ENCODE measurements around the gene HIP1R.

Gene HIP1R

GRCh38 chr12:122834104-122834920 lies 945 bp upstream of the HIP1R start:
- peak; percentile 54 for DNase-seq (ENCODE audit: low spot score)

DNA sequence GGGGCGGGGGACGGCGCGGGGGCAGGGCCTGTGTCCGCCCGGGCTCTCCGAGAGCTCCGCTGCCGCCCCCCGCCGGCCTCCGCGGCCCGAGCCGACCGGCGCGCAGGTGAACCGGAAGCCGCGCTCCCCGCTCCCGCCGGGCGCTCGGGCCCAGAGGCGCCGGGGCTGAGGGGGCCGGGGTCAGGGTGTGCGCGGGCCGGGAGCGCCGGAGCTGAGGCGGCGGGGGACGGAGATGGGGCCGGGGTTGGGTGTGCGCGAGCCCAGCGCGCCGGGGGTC lies 431 bp downstream of the HIP1R start:
- DNase-seq (ENCODE audit: low spot score), result no peak

DNA sequence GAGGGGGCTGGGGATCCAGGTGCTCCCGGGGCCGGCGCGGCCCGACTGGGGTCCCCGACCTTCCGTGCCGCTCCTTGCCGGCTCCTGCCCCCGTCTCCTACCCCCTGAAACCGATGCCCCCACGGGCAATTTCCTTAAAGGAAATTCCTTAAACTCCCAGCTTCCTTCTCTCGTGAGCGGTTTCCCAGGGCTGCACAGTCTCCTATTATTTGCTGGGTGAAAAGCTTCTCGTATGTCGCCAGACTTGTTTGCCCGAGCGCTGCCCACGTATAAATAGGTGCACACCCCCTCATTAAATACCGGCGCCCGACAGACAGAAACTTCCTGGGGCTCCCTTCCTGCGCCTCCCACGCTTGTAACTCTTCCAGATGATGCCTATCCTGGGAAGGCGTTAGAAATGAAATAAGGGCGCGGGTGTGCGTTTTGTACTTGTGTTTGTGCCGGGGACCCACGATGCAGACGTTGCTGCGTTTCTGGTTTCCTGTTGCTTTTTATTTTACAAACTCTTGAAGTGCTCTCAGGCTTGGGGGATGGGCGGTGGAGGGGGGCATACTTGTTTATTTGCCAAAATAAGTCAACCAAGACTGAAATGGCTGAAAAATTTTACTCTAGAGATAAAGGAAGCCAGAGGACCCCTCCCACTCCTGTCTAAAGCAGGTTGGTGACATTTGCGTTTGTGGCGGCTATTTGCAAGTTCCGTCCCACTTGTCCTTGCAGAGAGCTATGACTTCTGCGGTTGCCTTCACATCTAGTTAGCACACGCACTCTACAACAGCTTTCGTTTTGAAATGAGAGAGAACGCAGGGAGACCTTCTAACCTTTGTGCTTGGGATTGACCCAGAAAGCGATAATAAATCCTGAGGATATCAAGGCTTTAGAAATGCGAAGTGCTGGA lies 1.0 kb downstream of the HIP1R start:
- DNase-seq (ENCODE audit: low spot score), result no peak

GRCh38 chr12:122837306-122838265 lies 2.3 kb downstream of the HIP1R start:
- no peak for DNase-seq (ENCODE audit: low spot score)

DNA sequence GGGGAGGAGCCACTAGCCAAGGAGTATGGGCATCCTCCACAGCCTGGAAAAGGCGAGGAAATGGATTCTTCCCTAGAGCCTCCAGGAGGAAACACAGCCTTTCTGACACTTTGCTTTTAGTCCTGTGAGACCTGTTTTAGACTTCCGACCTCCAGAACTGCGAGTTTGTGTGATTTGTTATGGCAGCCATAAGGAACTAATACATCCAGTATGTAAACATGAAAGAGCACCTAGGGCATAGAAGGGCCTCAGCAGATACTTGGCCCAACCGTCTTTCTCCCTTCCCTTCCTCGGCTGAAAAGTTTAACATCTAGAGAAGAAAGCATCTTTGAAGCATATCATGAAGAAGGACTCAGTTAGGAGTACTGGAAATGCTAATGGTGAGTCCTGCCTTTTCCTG lies 3.6 kb downstream of the HIP1R start:
- no peak for DNase-seq (ENCODE audit: low spot score)

- no peak for DNase-seq (ENCODE audit: low spot score)
Observed at GRCh38 chr12:122839907-122840554, 4.8 kb downstream of the HIP1R start.

- DNase-seq (ENCODE audit: low spot score), result no peak
Observed at GRCh38 chr12:122840580-122841513, 5.6 kb downstream of the HIP1R start.

DNA sequence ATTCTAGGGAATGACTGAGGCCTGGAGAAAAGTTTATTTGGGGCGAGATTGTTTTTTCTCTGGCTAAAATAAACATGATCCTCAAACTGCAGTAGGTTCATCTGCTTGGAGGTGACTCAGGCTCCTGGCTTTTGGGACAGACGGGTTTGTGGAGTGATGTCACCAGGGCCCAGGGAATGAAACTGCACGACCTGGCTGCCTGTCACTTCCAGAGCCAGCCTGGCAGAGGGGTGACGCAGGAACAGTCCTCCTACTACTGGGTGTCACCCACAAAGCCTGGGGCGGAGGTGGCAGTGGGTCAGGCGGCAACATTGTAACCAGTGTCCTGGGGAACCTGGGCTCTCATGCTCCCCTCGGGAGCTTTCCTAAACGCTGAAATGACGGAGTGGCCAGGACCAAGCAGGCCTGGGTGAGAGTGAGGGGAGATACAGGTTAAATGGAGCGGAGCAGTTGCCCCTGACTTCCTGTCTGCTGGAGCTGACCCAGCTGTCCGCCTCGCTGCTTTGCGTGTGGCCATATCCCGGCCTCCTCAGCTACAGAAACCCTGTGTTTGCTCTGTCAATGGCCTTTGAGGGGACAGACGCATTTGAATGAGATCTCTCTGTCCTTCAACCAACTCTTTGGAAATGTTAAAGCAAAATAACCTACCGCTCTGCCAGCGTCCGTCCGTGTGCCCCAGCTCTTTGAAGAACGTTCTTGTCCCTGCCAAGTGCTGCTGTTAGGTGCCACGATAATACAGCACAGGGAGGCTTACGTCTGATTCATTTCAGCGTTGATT lies 6.5 kb downstream of the HIP1R start:
- DNase-seq (ENCODE audit: low spot score), result peak; percentile 88

DNA sequence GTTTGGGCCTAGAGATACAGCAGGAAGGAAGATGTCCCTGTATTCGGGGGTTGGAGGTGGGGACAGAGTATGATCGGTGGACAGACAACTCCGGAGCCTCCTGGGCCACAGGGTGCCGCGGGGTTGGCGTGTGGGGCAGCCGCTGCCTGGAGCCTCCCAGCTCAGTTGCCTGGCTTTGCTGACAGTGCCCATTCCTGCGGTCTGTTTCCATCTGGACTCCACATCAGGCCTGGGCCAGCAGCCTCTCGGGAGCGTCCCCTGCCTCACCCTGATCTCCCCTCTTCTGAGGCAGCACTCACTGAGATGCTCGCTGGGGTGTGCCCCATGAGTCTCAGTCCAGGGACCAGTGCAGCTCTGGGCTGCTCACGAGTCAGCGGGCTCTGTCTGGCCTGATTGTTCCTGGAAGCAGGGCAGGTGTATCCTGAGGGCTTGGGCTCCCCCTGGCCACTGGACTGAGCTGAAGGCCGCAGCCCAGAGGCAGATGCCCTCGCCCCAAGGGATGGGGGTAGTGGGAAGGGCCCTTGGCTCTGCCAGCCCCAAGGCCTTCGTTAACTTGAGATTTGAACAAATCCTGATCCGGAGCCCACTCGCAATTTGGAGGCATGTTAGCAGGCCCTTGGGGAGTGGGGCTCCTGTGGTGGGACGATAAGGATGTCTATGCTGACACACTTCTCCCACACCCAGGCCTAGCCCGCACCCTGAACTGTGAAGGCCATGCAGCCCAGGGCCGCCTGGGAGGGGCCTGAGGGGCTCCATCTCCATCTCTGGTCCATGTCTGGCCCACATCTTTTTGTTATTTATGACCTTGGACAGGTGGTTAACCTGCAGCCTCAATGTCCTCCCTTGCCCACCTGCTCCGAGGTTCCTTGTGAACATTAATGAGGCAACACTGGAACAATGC lies 7.5 kb downstream of the HIP1R start:
- peak; percentile 66 for DNase-seq (ENCODE audit: low spot score)

- no peak for DNase-seq (ENCODE audit: low spot score)
Observed at GRCh38 chr12:122843455-122843854, 8.2 kb downstream of the HIP1R start.

GRCh38 chr12:122844366-122844971 lies 9.2 kb downstream of the HIP1R start:
- DNase-seq (ENCODE audit: low spot score), result no peak

GRCh38 chr12:122845041-122845864 lies 10.0 kb downstream of the HIP1R start:
- DNase-seq (ENCODE audit: low spot score), result no peak

GRCh38 chr12:122845865-122846621 lies 10.8 kb downstream of the HIP1R start:
- DNase-seq (ENCODE audit: low spot score), result no peak

DNA sequence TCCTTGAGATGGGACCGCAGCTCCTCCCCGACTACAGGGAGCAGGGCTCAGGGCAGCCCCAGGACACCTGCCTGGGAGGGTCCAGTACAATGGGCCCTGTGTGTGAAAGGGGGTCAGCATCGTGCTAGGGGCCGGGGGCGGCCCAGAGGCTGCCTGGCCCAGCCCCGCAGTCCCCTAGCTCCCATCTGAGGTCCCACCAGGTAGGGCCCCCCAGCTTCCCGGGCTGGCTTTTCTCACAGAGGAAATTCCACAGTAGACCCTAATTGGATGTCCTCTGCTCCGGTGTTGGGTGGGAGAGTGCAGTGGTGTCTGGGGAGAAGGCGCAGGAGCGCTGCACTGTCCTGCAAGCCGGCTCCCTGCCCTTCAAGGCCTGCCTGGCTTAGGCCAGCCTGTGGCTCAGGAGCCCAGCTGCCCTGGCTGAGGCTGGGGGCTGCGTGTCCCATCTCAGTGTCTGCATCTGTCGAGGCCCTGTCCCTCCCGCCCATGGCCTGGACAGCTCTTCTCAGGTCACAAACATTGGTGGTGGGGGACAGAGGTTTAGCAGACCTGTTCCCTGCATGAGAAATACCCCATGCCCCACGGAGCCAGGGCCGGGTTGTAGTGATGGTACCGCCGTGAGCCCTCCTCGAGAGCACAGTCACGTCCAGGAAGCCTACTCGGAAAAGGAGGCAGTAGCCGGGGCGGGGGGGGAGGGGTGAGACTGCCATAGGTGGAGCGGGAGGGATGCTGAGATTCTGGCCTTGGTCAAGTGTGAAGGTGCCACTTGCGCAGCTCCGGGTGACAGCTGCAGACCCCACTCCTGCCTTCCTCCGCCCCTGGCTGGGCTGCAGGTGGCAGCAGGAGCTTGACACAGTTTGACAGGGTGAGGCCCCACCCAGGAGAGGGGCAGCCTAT lies 11.6 kb downstream of the HIP1R start:
- no peak for DNase-seq (ENCODE audit: low spot score)

DNA sequence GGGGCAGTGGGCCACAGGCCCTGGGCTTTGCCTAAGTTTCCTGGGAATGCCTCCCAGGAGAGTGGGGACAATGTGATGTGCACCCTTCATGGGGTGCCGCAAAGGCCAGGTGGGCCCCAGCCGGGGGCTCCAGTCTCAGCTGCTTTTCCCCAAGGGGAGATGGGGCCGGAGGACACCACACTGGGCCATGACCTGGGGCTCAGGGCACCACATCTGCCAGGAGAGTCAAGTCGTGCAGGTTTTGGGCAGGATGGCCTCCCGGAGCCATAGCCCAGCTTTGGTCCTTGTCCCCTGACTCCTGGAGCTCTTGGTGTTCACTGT lies 12.2 kb downstream of the HIP1R start:
- DNase-seq (ENCODE audit: low spot score), result no peak

- DNase-seq (ENCODE audit: low spot score), result no peak
Observed at GRCh38 chr12:122847921-122848421, 12.7 kb downstream of the HIP1R start.

All from AG08395 (cell line).